Activated gamma-delta T cell treated with Interleukin-2 at 50 U/mL for 16 hours (primary cell): Measurements from ENCODE around the gene SPRY4.
"Not testable (repeated sequence)": the region's sequence is repeated elsewhere in the genome, so short reads cannot be mapped to it uniquely, and the experiment has no call there.

Experiments
- DNase-seq: peaks from one replicate; pipeline ENCODE4 v3.0.0-alpha.2; 2020

SPRY4 gene

DNA sequence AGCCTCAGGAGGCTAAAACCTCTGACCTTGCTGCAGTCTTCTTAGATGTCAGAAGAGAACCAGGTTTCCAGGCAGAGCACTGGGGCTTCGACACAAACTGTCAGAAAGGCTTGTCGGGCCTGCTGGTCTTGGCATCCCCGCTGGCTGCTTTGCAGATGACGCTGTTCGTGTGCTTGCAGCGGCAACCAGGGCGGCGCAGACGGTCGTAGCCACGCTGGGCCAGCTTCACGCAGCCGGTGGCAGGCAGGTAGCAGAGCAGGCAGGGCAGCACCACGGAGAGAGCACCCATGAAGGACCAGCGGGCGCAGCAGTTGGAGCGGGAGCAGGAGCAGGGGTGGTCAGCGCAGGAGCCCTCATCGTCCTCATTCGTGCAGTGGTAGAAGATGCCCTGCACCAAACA is 10.7 kb downstream of the SPRY4 start:
- no peak for DNase-seq

DNA sequence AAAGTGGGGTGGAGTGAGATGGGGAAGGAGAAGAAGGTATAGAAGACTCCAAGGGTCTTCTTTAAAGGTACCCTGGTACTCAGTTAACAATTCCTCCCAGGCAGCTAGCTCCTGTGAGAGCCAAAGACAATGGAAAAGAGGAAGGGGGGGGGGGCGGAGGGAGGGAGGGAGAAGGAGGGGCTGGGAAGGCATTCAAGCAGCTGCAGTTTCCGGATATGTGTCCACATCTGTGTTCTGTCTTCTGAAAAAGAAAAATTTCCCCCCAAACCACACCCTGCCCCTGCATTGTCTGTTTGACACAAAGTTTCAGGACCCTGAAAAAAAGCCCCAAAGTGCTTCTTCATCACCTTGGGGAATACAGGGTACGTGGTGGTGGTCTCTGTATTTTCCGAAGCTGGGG is 11.1 kb downstream of the SPRY4 start:
- no peak for DNase-seq

GRCh38 chr5:142313275-142313674 is 11.5 kb downstream of the SPRY4 start:
- DNase-seq, result no peak

GRCh38 chr5:142312399-142312798 is 12.4 kb downstream of the SPRY4 start:
- no peak for DNase-seq

DNA sequence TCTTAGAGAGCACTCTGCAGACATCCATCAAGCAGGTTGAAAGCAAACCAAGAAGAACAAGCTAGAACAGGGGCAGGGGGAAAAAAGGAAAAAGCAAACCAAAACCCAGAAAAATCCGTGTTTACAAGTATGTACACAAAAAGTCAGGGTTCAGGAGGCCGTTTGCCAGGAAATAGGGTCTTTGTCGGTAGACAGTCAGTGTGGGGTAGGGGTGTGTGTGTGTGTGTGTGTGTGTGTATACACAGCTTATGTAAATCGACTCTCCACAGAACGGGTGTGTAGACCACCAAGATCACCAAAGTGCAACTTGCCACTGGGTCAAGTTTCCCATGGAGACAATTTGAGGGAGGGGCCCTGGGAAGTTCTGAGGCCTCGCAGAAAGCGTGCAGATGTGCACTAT is 13.1 kb downstream of the SPRY4 start:
- DNase-seq, result no peak

GRCh38 chr5:142310803-142311202 is 14.0 kb downstream of the SPRY4 start:
- DNase-seq, result no peak

- DNase-seq, result no peak
Measured at GRCh38 chr5:142309747-142310318, 15.0 kb downstream of the SPRY4 start.

GRCh38 chr5:142308358-142308757 is 16.5 kb downstream of the SPRY4 start:
- DNase-seq, result no peak

GRCh38 chr5:142307146-142307890 is 17.5 kb downstream of the SPRY4 start:
- no peak for DNase-seq

DNA sequence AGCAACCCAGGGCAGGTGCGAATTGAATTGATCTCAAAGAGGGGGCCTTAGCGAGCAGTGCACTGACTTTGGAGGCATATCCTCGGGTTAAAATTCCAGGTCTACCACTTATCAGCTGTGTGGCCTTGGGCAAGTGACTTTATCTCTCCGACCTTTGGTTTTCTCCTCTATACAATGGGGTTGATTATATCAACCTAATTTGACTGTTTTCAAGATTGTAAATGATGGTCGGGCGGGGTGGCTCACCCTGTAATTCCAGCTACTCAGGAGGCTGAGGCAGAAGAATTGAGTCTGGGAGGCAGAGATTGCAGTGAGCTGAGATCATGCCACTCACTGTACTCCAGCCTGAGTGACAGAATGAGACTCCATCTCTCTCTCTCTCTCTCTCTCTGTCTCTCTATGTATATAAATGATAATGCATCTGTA is 18.7 kb downstream of the SPRY4 start:
- no peak for DNase-seq

DNA sequence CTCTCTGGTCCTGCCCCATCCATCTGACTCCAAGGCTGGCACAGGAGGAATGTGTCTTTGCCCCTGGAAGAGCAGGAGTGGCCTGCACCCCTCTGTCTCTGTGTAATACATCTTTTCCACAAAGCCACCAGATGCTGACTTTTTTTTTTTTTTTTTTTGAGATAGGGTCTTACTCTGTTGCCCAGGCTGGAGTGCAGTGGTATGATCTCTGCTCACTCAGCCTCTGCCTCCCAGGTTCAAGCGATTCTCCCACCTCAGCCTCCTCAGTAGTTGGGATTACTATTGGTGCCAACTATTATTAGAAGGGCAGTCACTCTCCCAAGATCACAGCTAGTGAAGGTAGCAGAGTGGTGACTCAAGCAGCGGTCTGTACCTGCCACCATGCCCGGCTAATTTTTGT is 19.6 kb downstream of the SPRY4 start:
- DNase-seq, result no peak

DNA sequence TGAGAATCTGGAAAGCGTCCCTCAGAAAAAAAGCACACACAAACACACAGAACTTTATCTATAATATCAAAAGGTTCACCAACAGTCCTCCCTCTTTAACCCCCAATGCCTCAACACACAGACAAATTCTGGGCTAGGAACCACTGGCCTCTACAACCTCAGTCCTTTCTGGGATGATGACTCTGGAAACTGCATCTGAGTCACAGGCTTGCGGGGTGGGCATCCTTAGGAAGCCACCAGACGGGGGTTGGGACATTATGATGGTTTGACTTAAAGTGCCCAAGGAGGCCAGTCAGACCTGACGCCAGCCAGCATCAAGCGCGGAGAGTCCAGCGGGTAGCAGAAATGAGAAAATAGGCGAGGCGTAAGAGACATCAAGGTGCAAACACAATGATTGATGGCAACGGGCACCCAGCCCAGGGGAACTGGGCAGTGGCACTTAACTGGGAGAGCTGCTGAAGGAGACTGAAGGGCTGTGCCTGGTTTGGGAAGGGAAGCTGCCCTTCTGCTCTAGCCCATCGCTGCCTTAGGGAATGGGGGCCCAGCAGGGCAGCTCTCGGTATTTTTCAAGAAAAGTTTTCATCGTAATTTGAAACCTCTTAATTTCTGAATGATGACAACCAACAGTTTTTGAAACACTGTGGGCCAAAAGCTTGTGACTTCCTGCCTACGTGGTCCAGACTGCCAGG is 20.7 kb downstream of the SPRY4 start:
- DNase-seq, result no peak

DNA sequence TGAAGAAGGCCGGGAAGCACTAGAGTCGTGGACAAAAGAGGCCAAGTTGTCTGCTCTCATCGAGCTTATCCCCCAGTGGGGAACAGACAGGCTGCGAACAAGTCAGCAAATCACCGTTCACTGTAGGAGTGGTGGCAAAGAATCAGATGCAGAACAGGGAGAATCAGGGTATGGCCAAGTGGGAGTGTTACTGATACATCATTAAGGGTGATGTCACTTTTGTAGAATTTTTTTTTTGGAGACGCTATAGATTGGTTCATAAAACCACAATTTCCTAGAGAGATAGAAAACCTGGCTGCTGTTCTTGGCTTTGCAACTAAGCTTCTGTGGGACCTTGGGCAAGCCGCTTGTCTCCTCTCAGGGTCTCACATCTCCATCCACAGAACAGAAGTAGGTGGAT is 21.3 kb downstream of the SPRY4 start:
- DNase-seq, result no peak

DNA sequence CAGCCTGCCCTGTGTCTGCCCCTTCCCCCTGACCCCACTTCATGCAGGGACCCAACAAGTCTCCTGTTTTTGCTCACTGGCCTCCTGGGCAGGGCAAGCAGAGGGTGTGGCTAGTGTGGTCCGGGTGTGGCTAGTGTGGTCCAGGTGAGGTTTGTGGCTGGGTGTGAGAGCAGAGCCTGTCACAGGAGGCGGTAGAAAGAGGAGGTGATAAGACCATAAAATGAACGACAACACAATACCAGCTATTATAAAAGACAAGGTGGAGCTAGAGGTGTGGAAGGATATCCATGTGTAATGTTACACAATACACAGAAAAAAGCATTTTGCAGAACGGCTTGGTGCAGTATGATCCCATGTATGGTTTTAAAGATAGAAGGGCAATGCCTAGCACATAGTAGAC is 23.3 kb downstream of the SPRY4 start:
- DNase-seq, result no peak

DNA sequence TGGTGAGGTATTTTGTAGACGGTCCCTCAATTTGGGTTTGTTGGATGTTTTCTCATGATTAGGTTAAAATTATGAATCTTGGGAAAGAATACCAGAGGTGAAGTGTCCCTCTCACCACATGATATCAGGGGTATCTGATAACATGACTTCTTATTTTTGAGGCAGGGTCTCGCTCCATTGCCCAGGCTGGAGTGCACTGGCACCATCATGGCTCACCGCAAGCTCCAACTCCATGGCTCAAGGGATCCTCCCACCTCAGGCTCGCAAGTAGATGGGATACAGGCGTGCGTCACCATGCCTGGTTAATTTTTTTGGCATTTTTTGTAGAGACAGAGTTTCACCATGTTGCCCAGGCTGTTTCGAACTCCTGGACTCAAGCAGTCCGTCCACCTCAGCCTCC is 24.1 kb downstream of the SPRY4 start:
- DNase-seq, result no peak

GRCh38 chr5:142298789-142299188 is 26.0 kb downstream of the SPRY4 start:
- DNase-seq, result no peak

GRCh38 chr5:142297786-142298185 is 27.0 kb downstream of the SPRY4 start:
- DNase-seq, result not testable (repeated sequence)

DNA sequence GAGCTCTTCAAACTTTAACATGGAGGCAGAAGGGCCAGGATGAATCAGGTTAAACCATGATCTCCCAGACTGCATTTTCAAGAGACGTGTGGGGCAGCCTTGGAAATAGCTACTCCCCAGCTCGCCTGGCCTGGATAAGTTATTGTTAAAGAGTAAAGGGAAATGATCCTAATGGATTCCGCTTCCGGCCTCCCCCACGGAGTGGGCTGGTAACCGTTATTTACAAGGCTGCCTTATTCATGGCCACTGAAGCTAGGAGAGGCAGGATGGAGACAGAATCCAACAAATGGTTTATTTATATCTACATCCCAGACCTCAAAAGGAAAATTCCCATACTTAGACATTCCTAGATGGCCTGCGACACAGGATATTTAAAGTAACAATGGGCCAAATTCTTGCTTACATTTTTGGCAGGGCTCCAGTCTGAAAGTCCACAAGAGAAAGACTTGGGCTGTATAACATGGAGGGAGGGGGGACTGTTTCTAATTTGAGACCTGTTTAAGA is 27.9 kb downstream of the SPRY4 start:
- no peak for DNase-seq

- DNase-seq, result no peak
Measured at GRCh38 chr5:142295960-142296860, 28.6 kb downstream of the SPRY4 start.

DNA sequence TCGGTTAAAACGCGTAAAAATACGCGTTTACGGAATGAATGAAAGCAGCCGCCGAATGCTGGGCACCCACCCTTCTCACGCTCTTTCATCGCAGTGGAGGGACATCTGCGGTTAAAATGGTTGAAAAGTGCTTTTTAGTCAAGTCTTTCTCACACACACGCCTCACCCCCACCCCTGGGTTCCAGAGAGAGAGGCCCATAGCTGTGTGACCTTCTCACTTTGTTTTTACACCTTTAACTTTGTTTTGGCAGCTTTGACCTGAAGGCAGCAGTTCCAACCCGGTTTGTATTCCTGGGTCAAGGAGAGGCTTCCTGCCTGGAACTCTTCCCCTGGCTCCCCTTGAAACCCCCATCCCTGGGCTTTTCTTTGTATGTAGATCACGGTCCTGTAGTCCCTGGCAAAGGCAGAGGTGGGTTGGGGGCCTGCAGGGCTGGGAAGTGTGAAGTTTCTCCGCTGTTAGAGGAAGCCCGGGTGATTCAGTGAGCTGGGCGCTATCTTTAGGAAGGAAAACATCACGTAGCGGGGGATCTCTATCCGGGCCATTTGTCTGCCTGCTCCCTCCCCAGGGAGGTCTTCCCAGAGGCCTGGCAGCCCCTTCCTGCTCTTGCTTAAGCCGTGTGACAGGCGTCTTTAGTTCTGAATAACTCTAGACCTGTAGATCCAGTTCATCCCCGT is 29.6 kb downstream of the SPRY4 start:
- no peak for DNase-seq

DNA sequence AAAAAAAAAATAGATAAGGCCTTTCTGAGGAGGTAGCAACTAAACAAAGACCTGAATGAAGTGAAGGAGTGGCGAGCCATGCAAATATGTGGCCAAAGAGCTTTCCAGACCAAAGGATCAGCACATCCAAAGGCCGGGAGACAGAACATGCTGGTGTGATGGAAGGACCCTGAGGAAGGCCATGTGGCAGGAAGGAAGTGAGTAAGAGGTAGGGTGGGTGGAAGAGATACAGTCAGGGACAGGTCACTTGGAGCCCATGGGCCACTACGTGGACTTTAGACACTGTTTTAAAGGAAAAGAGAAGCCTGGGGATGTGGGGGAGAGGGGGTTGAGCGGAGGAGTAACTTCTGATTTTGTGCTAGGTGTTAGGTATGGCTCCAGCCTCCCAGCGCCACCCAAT is 31.3 kb downstream of the SPRY4 start:
- no peak for DNase-seq

- no peak for DNase-seq
Measured at GRCh38 chr5:142292808-142293207, 32.0 kb downstream of the SPRY4 start.
